Gastrocnemius medialis (tissue), 4 donors: Measurements from ENCODE around the gene FAM114A1.

Experiments used
- CTCF ChIP-seq, 5 experiments: fragments of 450-650 bp in 3 of 5; fragments of 200-600 bp in 2 of 5; sonication (generic) in 2 of 5; IDR thresholded peaks in 4 of 5; conservative IDR thresholded peaks in 1 of 5; 1 replicate in 4 of 5; 2 replicates in 1 of 5; pipeline ENCODE4 v1.5.1; 2016 to 2019; ENCODE audit warnings: antibody characterized with exemption in 5 of 5, mild to moderate bottlenecking in 3 of 5, moderate library complexity in 3 of 5
- POLR2A ChIP-seq, 2 donors: fragments of 450-650 bp; IDR thresholded peaks; one replicate each; pipeline ENCODE4 v1.6.1; 2017; ENCODE audit warnings: antibody characterized with exemption in 2 of 2, mild to moderate bottlenecking in 2 of 2, moderate library complexity in 2 of 2

GRCh38 chr4:38939165-38939564 lies 71.6 kb downstream of the FAM114A1 start:
- TF ChIP-seq POLR2A (IDR thresholded peaks at IDR 0.05) (no peak), CTCF (IDR thresholded peaks at IDR 0.05 in 4 of 5, conservative IDR thresholded peaks at IDR 0.05 in 1 of 5) (no peak)
